CD4-positive, alpha-beta T cell (primary cell): ENCODE data around the gene INPP5A. TPM values are rescaled to one million over a fixed set of nuclear protein-coding genes. Genes with fewer than 3 reads are reported as not detected.

Experiments used
- ATAC-seq: fragments of 200-7000 bp; cut with Tn5 transposase; one replicate; pipeline ENCODE4 v1.10.0; 2022; ENCODE audit warnings: mild to moderate bottlenecking; ENCODE audit not compliant: poor library complexity
- CTCF ChIA-PET: fragments of 350-600 bp; sonication (Branson Sonifier 250); formaldehyde crosslinking; loops from one replicate; lab custom pipeline; 2021; ENCODE audit warnings: antibody characterized with exemption, inconsistent platforms; lab: Charles Lee
- POLR2A ChIA-PET: fragments of 350-600 bp; sonication (Branson Sonifier 250); formaldehyde crosslinking; loops from one replicate; lab custom pipeline; 2021; ENCODE audit warnings: antibody characterized with exemption, inconsistent platforms; lab: Charles Lee
- DNase-seq, 14 experiments: peaks; one replicate each; pipeline ENCODE4 v3.0.0-alpha.2; 2013 to 2020; ENCODE audit warnings: mixed read lengths in 2 of 14
- H3K27ac ChIP-seq, 2 donors: one replicate each; pipeline versions ENCODE4 v1.5.1 to v1.7.0; 2013; ENCODE audit warnings: low read length in 2 of 2, low read depth in 1 of 2, mild to moderate bottlenecking in 1 of 2
- H3K27me3 ChIP-seq, 2 experiments: 1 replicate in 1 of 2; 2 replicates in 1 of 2; pipeline versions ENCODE4 v1.6.1 to v1.7.0; 2013; ENCODE audit warnings: low read length in 2 of 2, control low read depth in 1 of 2, mild to moderate bottlenecking in 1 of 2, moderate library complexity in 1 of 2; ENCODE audit not compliant: insufficient read depth in 2 of 2, control insufficient read depth in 1 of 2
- H3K36me3 ChIP-seq: one replicate; pipeline ENCODE4 v1.6.1; 2013; ENCODE audit warnings: low read length, control low read depth; ENCODE audit not compliant: insufficient read depth
- H3K4me1 ChIP-seq: one replicate; pipeline ENCODE4 v1.6.1; 2013; ENCODE audit warnings: low read length, control low read depth; ENCODE audit not compliant: insufficient read depth
- H3K4me3 ChIP-seq: one replicate; pipeline ENCODE4 v1.5.1; 2013; ENCODE audit warnings: mild to moderate bottlenecking, low read length, moderate library complexity
- H3K9me3 ChIP-seq, 2 experiments: 1 replicate in 1 of 2; 2 replicates in 1 of 2; pipeline versions ENCODE4 v1.6.1 to v1.7.0; 2013; ENCODE audit warnings: low read length in 2 of 2, mild to moderate bottlenecking in 2 of 2, control low read depth in 1 of 2, moderate library complexity in 1 of 2; ENCODE audit not compliant: control insufficient read depth in 1 of 2, insufficient read depth in 1 of 2
- H3K27ac Mint-ChIP-seq: one replicate; pipeline ENCODE4 v1.8.0; 2020; ENCODE audit warnings: mixed read lengths
- H3K27me3 Mint-ChIP-seq: one replicate; pipeline ENCODE4 v1.8.0; 2021; ENCODE audit warnings: mixed read lengths
- H3K36me3 Mint-ChIP-seq: one replicate; pipeline ENCODE4 v1.8.0; 2021; ENCODE audit warnings: low read depth, mixed read lengths
- H3K4me1 Mint-ChIP-seq: one replicate; pipeline ENCODE4 v1.8.0; 2021; ENCODE audit warnings: low read depth, mixed read lengths
- H3K4me3 Mint-ChIP-seq: one replicate; pipeline ENCODE4 v1.8.0; 2020; ENCODE audit warnings: mild to moderate bottlenecking, mixed read lengths
- H3K9me3 Mint-ChIP-seq: one replicate; pipeline ENCODE4 v1.8.0; 2020; ENCODE audit warnings: mixed read lengths
- intact Hi-C, 2 experiments: fragments of 100-400 bp; cut with DNase I in 1 of 2; cut with micrococcal nuclease in 1 of 2; formaldehyde crosslinking; loops; one replicate each; pipeline versions ENCODE4 v1.15.1 to v1.9.0; 2023 to 2025; cut with DNase I, micrococcal nuclease
- total RNA-seq, 174 experiments: library from RNA in 2 of 174; stranded (reverse) in 2 of 174; gene quantifications; one replicate each; pipeline ENCODE4 v1.2.3 and lab custom pipeline; 2021 to 2026
- TF ChIP-seq, protein P1 (sequence below): fragments of 200-600 bp; IDR thresholded peaks from one replicate; pipeline ENCODE4 v1.8.0; 2022; ENCODE audit warnings: antibody characterized with exemption, mild to moderate bottlenecking

Gene INPP5A
- total RNA-seq, 2 experiments from 2014 or later: 22.0 to 24.8 TPM

DNA sequence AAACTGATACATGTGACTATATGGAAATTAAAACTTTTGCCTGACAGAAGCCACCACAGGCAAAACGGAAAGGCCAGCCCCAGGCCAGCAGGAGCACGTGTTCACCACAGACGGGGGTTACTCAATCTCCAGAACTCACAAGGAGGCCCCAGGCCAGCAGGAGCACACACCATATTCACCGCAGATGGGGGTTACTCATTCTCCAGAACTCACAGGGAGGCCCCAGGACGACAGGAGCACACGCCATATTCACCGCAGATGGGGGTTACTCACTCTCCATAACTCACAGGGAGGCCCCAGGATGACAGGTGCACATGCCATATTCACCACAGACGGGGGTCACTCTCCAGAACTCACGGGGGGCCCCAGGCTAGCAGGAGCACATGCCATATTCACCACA, 186.9 kb downstream of the INPP5A start:
- Mint-ChIP-seq H3K27ac (no peak overlapping the region), H3K27me3 (no peaks in the 10 kb centered on the region), H3K9me3 (no peaks in the 10 kb centered on the region), H3K36me3 (peaks cover 49% of the 10 kb centered on the region), H3K4me1 (no peaks in the 10 kb centered on the region), H3K4me3 (no peak overlapping the region)
- CTCF ChIA-PET: no interaction called here
- Histone ChIP-seq H3K36me3 (peaks cover 12% of the 10 kb centered on the region), H3K27ac (no peak overlapping the region), H3K4me1 (no peaks in the 10 kb centered on the region), H3K27me3 (no peaks in the 10 kb centered on the region), H3K4me3 (no peak overlapping the region), H3K9me3 (no peaks in the 10 kb centered on the region)
- POLR2A ChIA-PET: no interaction called here
- intact Hi-C loops: no loop called here
- no peak for DNase-seq
- TF ChIP-seq, protein P1, sequence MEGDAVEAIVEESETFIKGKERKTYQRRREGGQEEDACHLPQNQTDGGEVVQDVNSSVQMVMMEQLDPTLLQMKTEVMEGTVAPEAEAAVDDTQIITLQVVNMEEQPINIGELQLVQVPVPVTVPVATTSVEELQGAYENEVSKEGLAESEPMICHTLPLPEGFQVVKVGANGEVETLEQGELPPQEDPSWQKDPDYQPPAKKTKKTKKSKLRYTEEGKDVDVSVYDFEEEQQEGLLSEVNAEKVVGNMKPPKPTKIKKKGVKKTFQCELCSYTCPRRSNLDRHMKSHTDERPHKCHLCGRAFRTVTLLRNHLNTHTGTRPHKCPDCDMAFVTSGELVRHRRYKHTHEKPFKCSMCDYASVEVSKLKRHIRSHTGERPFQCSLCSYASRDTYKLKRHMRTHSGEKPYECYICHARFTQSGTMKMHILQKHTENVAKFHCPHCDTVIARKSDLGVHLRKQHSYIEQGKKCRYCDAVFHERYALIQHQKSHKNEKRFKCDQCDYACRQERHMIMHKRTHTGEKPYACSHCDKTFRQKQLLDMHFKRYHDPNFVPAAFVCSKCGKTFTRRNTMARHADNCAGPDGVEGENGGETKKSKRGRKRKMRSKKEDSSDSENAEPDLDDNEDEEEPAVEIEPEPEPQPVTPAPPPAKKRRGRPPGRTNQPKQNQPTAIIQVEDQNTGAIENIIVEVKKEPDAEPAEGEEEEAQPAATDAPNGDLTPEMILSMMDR: no peak
- ATAC-seq: no peak

DNA sequence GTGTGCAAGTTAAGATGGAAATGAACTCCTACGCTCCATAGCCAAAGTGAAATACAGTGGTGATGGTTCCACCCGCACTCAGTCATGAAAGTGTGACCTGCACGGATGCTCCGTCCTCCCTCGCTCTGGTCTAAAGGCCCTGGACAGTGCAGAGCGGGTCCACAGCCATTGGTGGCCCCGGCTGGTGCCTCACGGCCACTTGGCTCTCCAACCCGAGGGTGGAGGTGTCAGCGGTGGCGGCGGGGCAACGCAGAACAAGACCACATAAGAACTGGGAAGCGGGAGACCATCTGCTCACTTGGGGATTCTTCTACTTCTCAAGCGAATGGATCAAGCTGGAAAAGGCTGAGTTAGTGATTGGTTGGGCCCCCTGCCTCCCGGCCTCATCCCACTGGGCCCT, 187.6 kb downstream of the INPP5A start:
- ATAC-seq (no peak), DNase-seq (no peak)
- Mint-ChIP-seq H3K27ac (no peak overlapping the region), H3K27me3 (no peaks in the 10 kb centered on the region), H3K4me3 (no peak overlapping the region), H3K9me3 (no peaks in the 10 kb centered on the region), H3K36me3 (peaks cover 52% of the 10 kb centered on the region), H3K4me1 (no peaks in the 10 kb centered on the region)
- ChIA-PET CTCF (no interaction called here), POLR2A (no interaction called here)
- Histone ChIP-seq H3K27ac (no peak overlapping the region), H3K27me3 (no peaks in the 10 kb centered on the region), H3K9me3 (no peaks in the 10 kb centered on the region), H3K4me3 (no peak overlapping the region), H3K36me3 (peaks cover 12% of the 10 kb centered on the region), H3K4me1 (no peaks in the 10 kb centered on the region)
- TF ChIP-seq, protein P1: no peak
- intact Hi-C loops: no loop called here

DNA sequence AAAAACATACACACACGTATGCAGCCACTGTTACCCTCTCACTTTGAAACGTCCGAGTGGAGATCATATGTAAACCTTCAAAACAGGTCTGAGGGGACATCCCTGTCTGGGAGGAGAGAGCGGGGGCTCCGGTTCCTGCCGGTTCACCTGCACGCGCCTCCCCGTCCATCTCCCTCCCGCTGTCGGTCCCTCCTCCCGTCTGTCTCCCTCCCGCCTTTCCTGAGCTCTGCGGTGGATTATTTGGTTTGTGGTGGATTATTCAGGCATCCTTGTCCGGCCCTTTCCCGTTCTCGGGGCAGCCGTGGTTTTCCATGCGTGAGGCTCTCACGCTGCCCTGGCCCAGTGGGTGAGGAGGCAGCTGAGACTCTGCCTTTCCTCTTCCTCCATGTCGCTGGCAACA, 188.6 kb downstream of the INPP5A start:
- H3K4me3 ChIP-seq: no peak overlapping the region
- DNase-seq (no peak), ATAC-seq (no peak)
- peaks cover 52% of the 10 kb centered on the region for H3K36me3 Mint-ChIP-seq
- intact Hi-C loops: no loop called here
- no peaks in the 10 kb centered on the region for H3K27me3 Mint-ChIP-seq
- peaks cover 12% of the 10 kb centered on the region for H3K36me3 ChIP-seq
- no peaks in the 10 kb centered on the region for H3K27me3 ChIP-seq
- H3K9me3 ChIP-seq: no peaks in the 10 kb centered on the region
- no peak overlapping the region for H3K27ac ChIP-seq
- H3K9me3 Mint-ChIP-seq: no peaks in the 10 kb centered on the region
- H3K4me1 Mint-ChIP-seq: no peaks in the 10 kb centered on the region
- CTCF ChIA-PET: no interaction called here
- H3K4me1 ChIP-seq: no peaks in the 10 kb centered on the region
- no peak overlapping the region for H3K4me3 Mint-ChIP-seq
- no peak overlapping the region for H3K27ac Mint-ChIP-seq
- POLR2A ChIA-PET: no interaction called here
- TF ChIP-seq, protein P1: no peak
